ENCODE measurements around the gene IL1R1.

DNA sequence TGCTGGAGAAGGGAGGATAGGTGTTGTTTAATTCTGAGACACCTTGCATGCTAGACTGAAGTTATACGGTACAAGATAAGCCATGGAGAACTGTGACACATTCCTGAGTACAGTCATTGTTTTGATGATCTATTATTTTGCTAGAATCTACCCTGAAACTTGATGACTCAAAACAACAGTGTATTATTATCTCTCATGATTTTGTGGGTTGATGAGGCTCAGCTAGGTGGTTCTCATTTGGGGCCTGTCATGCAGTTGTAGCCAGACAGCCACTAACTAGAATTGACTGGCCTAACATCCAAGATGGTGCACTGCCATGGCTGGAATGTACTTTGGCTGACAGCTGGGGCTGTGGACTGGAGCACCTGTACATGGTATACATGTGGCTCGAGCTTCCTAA is 5.4 kb upstream of the IL1R1 start:
- TF ChIP-seq POLR2AphosphoS5 (IDR thresholded peaks at IDR 0.05) (no peak), CTCF (IDR thresholded peaks at IDR 0.05) (no peak), EP300 (IDR thresholded peaks at IDR 0.05) (no peak)

Data from esophagus muscularis mucosa (tissue), 4 donors.